ENCODE measurements around the gene ATP6V0B. TPM values are rescaled to one million over a fixed set of nuclear protein-coding genes. Genes with fewer than 3 reads are reported as not detected.

ATP6V0B gene
- total RNA-seq, 1 donor from 2014 or later, result 27.6 TPM

Other genes with a start within 250 kb of the ATP6V0B start
- gene ARTN, start 41.2 kb upstream of the ATP6V0B start, total RNA-seq, result 0.82 TPM
- gene IPO13, start 28.0 kb upstream of the ATP6V0B start, total RNA-seq, result 25.4 TPM
- 12.2 TPM for gene DPH2, start 5.0 kb upstream of the ATP6V0B start, total RNA-seq
- gene B4GALT2, start 4.2 kb downstream of the ATP6V0B start, total RNA-seq, result 19.6 TPM
- gene CCDC24, start 16.6 kb downstream of the ATP6V0B start, total RNA-seq, result 3.2 TPM
- 3.7 TPM for gene SLC6A9, start 56.5 kb downstream of the ATP6V0B start, total RNA-seq
- gene KLF17, start 143.9 kb downstream of the ATP6V0B start, total RNA-seq, result 0.41 TPM
- gene KLF18, start 166.7 kb downstream of the ATP6V0B start, total RNA-seq, result not detected
- gene DMAP1, start 238.5 kb downstream of the ATP6V0B start, total RNA-seq, result 35.6 TPM